PFSK-1 (cell line): ENCODE data around the gene CGREF1.

Source experiments
- FOXP2 ChIP-seq: optimal IDR thresholded peaks from 2 replicates; pipeline ENCODE3; 2011; ENCODE audit warnings: borderline replicate concordance, control low read depth, inconsistent platforms; ENCODE audit not compliant: insufficient read depth; ENCODE audit errors: extremely low read length, extremely low read depth
- POLR2AphosphoS5 ChIP-seq: IDR thresholded peaks from 2 replicates; pipeline ENCODE4 v1.6.1; 2012; ENCODE audit warnings: low read depth, mild to moderate bottlenecking, control low read depth, low read length, moderate library complexity
- REST ChIP-seq, 2 experiments: IDR thresholded peaks; 2 replicates each; pipeline versions ENCODE4 v1.6.1 to v1.8.0; 2011 to 2012; ENCODE audit warnings: low read depth in 2 of 2, low read length in 2 of 2, control low read depth in 1 of 2, inconsistent platforms in 1 of 2, mild to moderate bottlenecking in 1 of 2, moderate library complexity in 1 of 2; ENCODE audit not compliant: insufficient read depth in 1 of 2
- SIN3A ChIP-seq: IDR thresholded peaks from 2 replicates; pipeline ENCODE4 v1.6.1; 2012; ENCODE audit warnings: mild to moderate bottlenecking, low read length, moderate library complexity, borderline replicate concordance; ENCODE audit not compliant: insufficient read depth
- TAF1 ChIP-seq: IDR thresholded peaks from 2 replicates; pipeline ENCODE4 v1.6.1; 2012; ENCODE audit warnings: low read length, control low read depth, borderline replicate concordance; ENCODE audit not compliant: insufficient read depth

CGREF1 gene

GRCh38 chr2:27084297-27085061, 34.4 kb downstream of the CGREF1 start:
- TF ChIP-seq POLR2AphosphoS5: no peak
- TF ChIP-seq FOXP2: no peak
- no peak for TF ChIP-seq SIN3A
- no peak for TF ChIP-seq TAF1
- TF ChIP-seq REST (IDR thresholded peaks at IDR 0.05; ENCODE audit: insufficient read depth in 1 of 2, low read depth in 2 of 2, low read length in 2 of 2): no peak

GRCh38 chr2:27083410-27084296, 35.3 kb downstream of the CGREF1 start:
- TF ChIP-seq TAF1: no peak
- no peak; the same call in 1 of the 2 replicates for TF ChIP-seq POLR2AphosphoS5
- no peak for TF ChIP-seq REST (IDR thresholded peaks at IDR 0.05; ENCODE audit: insufficient read depth in 1 of 2, low read depth in 2 of 2, low read length in 2 of 2)
- no peak for TF ChIP-seq FOXP2
- no peak for TF ChIP-seq SIN3A

- no peak for TF ChIP-seq POLR2AphosphoS5
- TF ChIP-seq SIN3A: no peak
- TF ChIP-seq TAF1: no peak
- TF ChIP-seq REST (IDR thresholded peaks at IDR 0.05; ENCODE audit: insufficient read depth in 1 of 2, low read depth in 2 of 2, low read length in 2 of 2): no peak
- TF ChIP-seq FOXP2: no peak
These were observed 36.0 kb downstream of the CGREF1 start for GRCh38 chr2:27082773-27083409.

- no peak for TF ChIP-seq REST (IDR thresholded peaks at IDR 0.05; ENCODE audit: insufficient read depth in 1 of 2, low read depth in 2 of 2, low read length in 2 of 2)
- TF ChIP-seq TAF1: no peak
- TF ChIP-seq FOXP2: no peak
- no peak for TF ChIP-seq SIN3A
- no peak for TF ChIP-seq POLR2AphosphoS5
These were observed 36.8 kb downstream of the CGREF1 start for GRCh38 chr2:27081984-27082772.
